NCI-H526 (cell line): Measurements from ENCODE around the gene AOAH.

Experiments used
- DNase-seq, 2 experiments: peaks; one replicate each; lab custom pipeline; 2025; lab: John Stamatoyannopoulos, UW

The AOAH gene

DNA sequence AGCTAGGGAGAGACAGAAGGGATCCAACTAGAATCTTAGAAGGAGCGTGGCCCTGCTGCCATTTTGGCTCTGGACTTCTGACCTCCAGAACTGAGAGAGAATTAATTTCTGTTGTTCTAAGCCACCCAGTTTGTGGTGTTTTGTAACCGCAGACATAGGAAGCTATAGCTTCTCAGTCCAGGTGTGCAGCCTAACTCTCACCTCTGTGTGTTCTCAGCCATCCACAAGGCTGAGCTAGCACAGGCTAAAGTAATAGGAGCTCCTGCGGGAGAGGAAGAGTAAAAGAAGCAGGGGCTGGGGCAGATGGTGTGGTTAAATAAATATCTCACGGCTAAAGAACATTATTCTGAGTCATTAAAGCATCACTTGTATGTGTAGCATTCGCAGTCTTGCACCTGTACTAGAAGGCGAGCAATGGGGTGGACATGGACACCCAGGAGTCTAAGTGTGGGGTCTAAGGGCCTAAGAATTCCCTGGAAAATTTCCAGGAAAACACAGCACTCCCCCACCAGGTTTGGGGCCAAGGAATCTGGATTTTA is 94.1 kb downstream of the AOAH start:
- no peak for DNase-seq

DNA sequence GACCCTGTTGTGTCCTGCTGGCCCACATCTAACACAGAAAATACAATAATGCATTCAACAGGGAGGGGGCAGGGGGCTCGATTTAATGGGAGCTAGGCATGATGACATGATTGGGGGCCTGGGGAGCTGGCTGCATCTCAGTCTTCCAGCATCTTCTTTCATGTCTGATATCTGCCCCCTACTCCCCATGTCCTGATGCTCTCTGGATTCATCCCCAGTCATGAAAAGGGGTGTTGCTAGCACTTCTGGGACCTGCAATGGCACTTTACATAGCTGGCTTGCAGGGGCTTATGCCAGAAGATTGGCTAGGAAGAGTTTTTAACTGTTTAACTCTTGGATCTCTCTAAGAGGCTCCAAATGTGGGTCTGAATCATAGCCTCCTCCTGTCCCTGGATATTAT is 94.9 kb downstream of the AOAH start:
- DNase-seq: no peak

DNA sequence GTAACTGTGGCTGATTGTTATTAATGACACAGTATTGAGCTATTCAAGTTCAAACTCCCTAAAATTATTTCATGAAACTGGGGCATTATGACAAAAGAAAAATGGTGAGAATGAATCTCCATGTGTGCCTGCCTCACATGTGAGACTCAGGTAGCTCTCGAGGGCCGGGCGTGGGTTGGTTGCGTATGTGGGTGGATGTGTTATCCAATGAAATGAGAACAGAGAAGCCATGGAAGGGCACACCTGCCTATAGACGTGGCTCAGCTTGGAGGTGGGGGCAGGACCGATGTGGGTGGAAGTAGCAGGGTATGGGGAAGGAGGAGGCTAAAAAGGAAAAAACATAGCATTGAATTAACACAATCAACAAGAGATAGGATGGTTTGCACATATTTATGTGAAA is 96.5 kb downstream of the AOAH start:
- no peak for DNase-seq

DNA sequence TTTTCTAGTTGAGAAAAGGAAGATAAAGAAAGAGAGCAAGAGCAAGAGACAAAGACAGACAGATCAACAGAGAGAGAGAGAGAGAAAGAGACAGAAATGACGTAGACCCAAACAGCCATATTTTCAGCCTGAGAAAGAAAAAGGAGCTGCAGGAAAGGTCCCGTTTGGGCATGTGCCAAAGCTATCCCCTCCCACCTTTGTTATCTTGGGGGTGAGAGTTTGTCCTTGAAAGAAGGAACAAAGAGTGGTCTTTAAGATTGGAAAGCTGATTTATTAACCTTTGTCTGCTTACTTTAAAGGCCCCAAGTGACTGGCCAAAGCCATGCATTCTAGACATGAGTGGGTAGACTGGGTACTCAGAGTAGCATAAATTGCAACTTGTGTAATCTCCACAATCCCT is 98.2 kb downstream of the AOAH start:
- no peak for DNase-seq

GRCh38 chr7:36625247-36625646 is 99.0 kb downstream of the AOAH start:
- DNase-seq: no peak

- no peak for DNase-seq
These were observed 101.0 kb downstream of the AOAH start for GRCh38 chr7:36623247-36623646.

DNA sequence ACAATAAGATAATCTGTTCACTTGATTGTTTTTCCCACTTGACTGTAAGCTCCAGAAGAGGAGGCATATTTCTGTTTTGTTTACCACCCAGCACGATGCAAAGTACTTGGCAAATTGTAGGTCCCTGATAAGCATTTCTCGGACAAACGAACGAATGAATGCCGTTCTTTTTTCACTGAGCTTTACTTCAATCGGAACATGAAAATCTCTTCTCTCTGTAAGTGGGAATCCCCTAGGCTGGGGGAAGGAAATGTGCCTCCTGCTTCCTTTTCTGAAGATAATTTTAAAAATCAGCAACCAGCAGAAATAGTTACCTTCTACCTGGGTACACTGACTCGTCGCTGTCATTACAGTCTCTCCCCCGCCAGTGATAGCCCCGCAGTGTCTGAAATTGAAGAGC is 102.9 kb downstream of the AOAH start:
- DNase-seq: no peak

- no peak for DNase-seq
These were observed 104.1 kb downstream of the AOAH start for GRCh38 chr7:36620166-36620708.

DNA sequence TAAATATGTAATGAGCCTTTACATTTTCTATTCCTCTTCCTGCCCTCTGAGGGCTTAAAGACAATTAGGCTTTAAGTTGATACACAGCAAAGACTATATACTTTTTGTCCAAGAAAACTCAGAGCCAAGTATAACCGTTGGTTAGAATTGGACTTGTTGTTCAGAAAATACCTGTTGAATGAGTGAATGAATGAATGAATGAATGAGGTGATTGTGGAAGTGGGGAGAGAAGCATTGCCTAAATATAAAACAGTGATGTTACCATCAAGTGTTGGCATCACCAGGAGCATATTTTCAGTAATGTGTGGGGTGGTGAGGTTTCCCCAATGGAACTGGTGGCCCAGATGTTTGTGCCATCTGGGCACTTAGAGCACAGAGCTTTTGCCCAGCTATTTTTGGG is 106.9 kb downstream of the AOAH start:
- no peak for DNase-seq

DNA sequence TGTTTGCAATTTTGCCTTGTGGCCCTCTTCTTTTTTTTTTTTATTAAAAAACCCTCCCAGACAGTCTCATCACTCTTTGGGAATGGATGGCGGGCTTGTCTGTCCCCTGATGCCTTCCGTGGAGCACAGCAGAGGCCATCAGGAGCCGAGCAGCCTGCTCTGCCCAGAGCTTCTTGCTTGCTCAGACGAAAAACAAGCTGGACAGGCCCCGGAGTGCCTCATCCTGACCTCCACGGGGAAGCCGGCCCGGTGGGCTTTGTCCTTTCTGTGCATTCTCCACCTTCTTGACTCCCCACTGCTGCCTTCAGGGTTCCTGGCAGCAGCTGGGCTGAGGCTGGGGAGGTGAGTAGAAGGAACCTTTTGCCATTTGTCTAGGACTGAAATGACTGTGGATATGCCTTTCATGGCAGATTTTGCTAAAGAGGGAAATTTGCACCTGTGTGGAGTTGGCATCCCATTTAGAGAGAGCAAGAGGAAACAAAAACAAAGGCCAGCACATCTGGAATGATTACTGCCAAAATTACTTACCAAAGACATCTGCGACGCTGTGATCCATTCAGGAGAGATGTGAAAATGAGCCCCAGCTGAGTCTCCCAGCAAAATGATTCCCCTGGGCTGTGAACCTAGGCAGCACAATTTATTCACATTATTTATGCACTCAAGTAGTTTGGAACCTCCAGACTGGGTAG is 108.3 kb downstream of the AOAH start:
- DNase-seq: peak in 1 of 2 experiments; percentile 18

- DNase-seq: no peak
These were observed 109.3 kb downstream of the AOAH start for GRCh38 chr7:36614959-36615358.

DNA sequence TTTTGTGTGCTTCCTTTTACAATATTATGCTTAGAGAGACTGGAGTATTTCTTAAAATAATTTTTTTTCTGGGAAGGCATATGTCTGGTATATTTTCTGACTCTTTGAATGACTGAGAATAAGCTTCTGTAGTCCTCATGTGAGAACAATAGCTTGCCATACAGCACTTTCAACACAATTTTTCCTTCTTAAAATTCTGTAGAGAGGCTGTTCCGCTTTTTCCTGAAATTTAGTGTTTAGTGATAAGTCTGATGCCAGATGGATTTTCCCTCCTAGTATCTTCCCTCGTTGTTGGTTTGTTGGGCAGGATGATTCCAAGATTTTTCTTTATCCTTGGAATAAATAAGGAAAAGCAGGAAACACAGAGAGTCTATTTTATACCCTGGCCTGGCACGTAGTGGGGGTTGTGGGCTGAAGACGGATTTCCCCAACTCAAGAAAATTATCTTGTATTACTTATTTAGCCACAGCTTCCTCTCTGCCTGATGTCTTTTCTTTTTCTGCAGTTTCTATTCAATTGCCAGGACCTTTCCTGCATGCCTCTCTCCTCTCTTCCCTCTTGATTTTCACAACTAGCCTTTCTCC is 111.2 kb downstream of the AOAH start:
- no peak for DNase-seq

GRCh38 chr7:36611703-36612102 is 112.6 kb downstream of the AOAH start:
- no peak for DNase-seq

DNA sequence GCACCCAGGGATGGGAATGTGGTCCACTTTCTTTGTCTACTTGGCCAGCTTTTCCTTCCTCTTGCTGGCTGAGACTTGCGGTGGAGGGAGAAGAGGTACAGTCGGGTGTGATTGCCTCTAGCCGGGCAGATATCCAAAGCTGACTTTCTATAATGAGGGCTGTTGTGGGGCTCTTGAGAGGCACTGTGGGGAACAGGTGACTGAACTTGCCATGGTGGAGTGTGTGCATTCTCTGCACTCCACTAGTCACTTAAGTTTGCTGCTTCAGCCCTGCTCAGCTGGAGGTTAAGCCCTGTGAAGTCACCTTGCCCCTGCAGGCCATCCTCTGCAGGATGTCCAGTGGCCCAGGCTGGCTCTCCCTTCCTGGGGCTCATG is 116.6 kb downstream of the AOAH start:
- DNase-seq: no peak

- no peak for DNase-seq
These were observed 117.1 kb downstream of the AOAH start for GRCh38 chr7:36606976-36607720.

- DNase-seq: no peak
These were observed 117.9 kb downstream of the AOAH start for GRCh38 chr7:36606153-36606975.

DNA sequence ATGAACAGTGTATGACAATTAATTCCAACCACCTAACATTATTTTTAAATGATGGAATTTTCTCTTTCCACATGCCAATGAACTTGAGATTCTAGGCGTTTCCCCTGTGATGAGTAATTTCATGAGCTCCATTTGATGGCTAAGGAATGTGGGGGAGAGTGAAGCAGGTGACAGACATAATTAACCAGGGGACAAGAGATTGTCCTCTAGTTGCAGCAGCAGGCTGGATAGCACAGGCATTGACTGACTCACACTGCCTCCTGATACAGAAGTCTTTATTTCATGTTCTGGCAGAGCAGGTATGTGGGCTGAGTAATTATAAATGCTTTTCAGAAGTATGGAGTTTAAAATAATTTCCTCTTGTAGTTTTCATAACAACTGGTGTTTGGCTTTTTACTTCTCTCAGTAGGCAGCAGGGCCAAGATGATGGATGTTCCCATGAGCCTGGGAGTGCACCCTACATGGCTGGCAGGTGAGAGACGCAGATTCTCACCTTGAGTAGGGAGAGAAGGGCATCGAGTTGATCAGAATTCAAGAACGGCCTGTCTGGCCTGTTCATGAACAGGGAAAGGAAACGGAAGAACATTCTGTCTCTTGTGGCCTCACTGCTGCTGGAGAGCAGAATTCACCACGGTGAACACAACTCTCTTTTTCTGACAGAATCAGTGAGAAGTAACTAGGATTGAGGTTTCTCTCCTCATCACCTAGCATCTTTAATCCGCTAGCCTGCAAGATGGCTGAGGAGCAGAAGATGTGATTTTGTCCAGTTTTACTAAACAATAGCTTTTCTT is 118.8 kb downstream of the AOAH start:
- DNase-seq: no peak

DNA sequence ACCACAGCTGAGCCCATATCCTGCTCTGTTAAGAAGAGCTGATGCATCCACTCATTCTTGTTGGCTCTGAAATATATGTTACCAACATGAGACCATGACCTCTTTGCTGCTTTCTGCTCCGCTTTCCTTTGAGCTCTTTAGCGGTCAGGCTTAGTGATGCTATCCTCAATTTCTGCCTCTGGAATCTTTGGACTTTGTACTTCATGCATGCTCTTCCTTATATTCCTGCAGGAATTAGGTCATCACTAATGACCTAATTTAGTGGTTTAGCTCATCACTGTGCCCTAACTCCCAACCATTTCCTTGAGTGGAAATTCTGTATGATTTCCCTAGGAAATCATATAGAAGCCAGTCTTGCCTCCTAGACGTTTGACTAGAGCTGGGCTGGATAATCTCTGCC is 119.5 kb downstream of the AOAH start:
- DNase-seq: no peak

GRCh38 chr7:36602934-36603887 is 121.1 kb downstream of the AOAH start:
- DNase-seq: no peak

DNA sequence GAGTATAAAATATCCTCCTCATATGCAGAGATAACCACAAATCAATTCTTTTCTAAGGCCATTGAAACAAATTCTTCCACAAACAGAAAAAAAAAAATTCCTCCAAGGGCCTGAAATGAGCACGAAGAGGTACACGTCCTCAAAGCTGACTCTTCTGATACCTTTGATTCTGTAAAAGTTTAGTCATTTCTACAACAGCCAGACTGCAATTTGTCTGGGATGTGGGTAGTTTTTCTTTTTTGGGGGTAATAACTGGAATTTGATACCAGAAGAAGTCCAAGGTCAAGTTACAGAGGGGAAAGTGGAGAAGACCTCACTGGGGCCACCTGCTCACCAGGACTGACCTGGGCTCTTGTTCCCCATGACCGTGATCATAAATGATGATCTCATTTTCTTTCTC is 121.8 kb downstream of the AOAH start:
- DNase-seq: no peak
